Vagina (tissue), 2 donors: Measurements from ENCODE around the gene KRT6A. TPM values are rescaled to one million over a fixed set of nuclear protein-coding genes. Genes with fewer than 3 reads are reported as not detected.
A peak's percentile ranks its signal among the peaks of the same experiment; 100 is the strongest.

Experiments used
- DNase-seq, 2 donors: peaks; one replicate each; pipeline ENCODE4 v3.0.0-alpha.2; 2017; ENCODE audit errors: extremely low spot score in 2 of 2
- H3K27ac ChIP-seq: fragments of 200-600 bp; sonication (generic); one replicate; pipeline ENCODE4 v1.5.1; 2019
- H3K27me3 ChIP-seq: fragments of 200-600 bp; sonication (generic); one replicate; pipeline ENCODE4 v1.5.1; 2019
- H3K36me3 ChIP-seq, 2 donors: fragments of 200-600 bp; sonication (generic); one replicate each; pipeline ENCODE4 v1.5.1; 2017 to 2019
- H3K4me1 ChIP-seq: fragments of 200-600 bp; sonication (generic); one replicate; pipeline ENCODE4 v1.5.1; 2019
- H3K4me3 ChIP-seq, 2 donors: fragments of 200-600 bp; sonication (generic); 1 replicate in 1 of 2; 2 replicates in 1 of 2; pipeline ENCODE4 v1.5.1; 2016 to 2019
- H3K9me3 ChIP-seq: fragments of 200-600 bp; sonication (generic); one replicate; pipeline ENCODE4 v1.5.1; 2019
- CTCF ChIP-seq, 3 experiments: fragments of 450-650 bp in 2 of 3; fragments of 200-600 bp in 1 of 3; sonication (generic) in 1 of 3; IDR thresholded peaks; one replicate each; pipeline ENCODE4 v1.5.1; 2017 to 2019; ENCODE audit warnings: antibody characterized with exemption in 3 of 3, mild to moderate bottlenecking in 2 of 3, moderate library complexity in 2 of 3
- POLR2A ChIP-seq, 2 donors: fragments of 450-650 bp; IDR thresholded peaks; one replicate each; pipeline ENCODE4 v1.6.1; 2017; ENCODE audit warnings: antibody characterized with exemption in 2 of 2, mild to moderate bottlenecking in 2 of 2, moderate library complexity in 2 of 2
- POLR2AphosphoS5 ChIP-seq, 2 donors: sonication (generic); formaldehyde crosslinking; IDR thresholded peaks; one replicate each; pipeline ENCODE4 v1.9.0; 2017; ENCODE audit warnings: antibody characterized with exemption in 2 of 2, mild to moderate bottlenecking in 2 of 2, low read depth in 1 of 2; ENCODE audit not compliant: insufficient read depth in 1 of 2
- intact Hi-C: fragments of 100-400 bp; cut with DNase I; formaldehyde crosslinking; loops from one replicate; pipeline ENCODE4 v1.15.1; 2023
- total RNA-seq: library from RNA; depleted of rRNA; stranded (reverse); fragments of >200 nt; gene quantifications from one replicate; pipeline ENCODE4 v1.2.3, GENCODE V29; 2016

Gene KRT6A
- total RNA-seq, 1 donor from 2014 or later: 7,258 TPM

- Histone ChIP-seq H3K9me3 (no peaks in the 10 kb centered on the region), H3K4me3 (no peak overlapping the region), H3K4me1 (no peaks in the 10 kb centered on the region), H3K27ac (no peak overlapping the region), H3K27me3 (no peaks in the 10 kb centered on the region), H3K36me3 (no peaks in the 10 kb centered on the region)
- TF ChIP-seq POLR2A (IDR thresholded peaks at IDR 0.05) (no peak), POLR2AphosphoS5 (IDR thresholded peaks at IDR 0.05; ENCODE audit: insufficient read depth in 1 of 2, low read depth in 1 of 2) (no peak), CTCF (IDR thresholded peaks at IDR 0.05) (no peak)
- DNase-seq: no peak
- intact Hi-C loops: no loop called here
These were observed 6.6 kb downstream of the KRT6A start for GRCh38 chr12:52486166-52487105.

GRCh38 chr12:52480073-52480472, 13.0 kb downstream of the KRT6A start:
- no peaks in the 10 kb centered on the region for H3K27me3 ChIP-seq
- H3K36me3 ChIP-seq: no peaks in the 10 kb centered on the region
- DNase-seq: no peak
- no peak overlapping the region for H3K4me3 ChIP-seq
- no peaks in the 10 kb centered on the region for H3K4me1 ChIP-seq
- TF ChIP-seq POLR2AphosphoS5 (IDR thresholded peaks at IDR 0.05; ENCODE audit: insufficient read depth in 1 of 2, low read depth in 1 of 2) (no peak), CTCF (IDR thresholded peaks at IDR 0.05) (no peak), POLR2A (IDR thresholded peaks at IDR 0.05) (no peak)
- intact Hi-C loops: no loop called here
- no peak overlapping the region for H3K27ac ChIP-seq
- no peaks in the 10 kb centered on the region for H3K9me3 ChIP-seq

DNA sequence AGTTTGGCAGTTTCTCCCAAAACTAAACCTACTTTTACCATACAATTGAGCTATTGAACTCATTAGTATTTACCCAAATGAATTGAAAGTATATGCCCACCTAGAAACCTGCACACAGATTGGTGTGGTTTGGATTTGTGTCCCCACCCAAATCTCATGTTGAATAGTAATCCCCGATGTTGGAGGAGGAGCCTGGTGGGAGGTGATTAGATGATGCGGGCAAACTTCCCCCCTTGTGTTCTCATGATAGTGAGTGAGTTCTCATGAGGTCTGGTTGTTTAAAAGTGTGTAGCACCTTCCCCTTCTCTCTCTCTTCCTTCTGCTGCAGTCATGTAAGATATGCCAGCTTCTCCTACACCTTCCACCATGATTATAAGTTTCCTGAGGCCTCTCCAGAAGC, 15.4 kb downstream of the KRT6A start:
- TF ChIP-seq CTCF (IDR thresholded peaks at IDR 0.05) (no peak), POLR2AphosphoS5 (IDR thresholded peaks at IDR 0.05; ENCODE audit: insufficient read depth in 1 of 2, low read depth in 1 of 2) (no peak), POLR2A (IDR thresholded peaks at IDR 0.05) (no peak)
- Histone ChIP-seq H3K4me3 (no peak overlapping the region), H3K4me1 (no peaks in the 10 kb centered on the region), H3K9me3 (no peaks in the 10 kb centered on the region), H3K36me3 (no peaks in the 10 kb centered on the region), H3K27ac (no peak overlapping the region), H3K27me3 (no peaks in the 10 kb centered on the region)
- intact Hi-C loops: no loop called here
- no peak for DNase-seq

DNA sequence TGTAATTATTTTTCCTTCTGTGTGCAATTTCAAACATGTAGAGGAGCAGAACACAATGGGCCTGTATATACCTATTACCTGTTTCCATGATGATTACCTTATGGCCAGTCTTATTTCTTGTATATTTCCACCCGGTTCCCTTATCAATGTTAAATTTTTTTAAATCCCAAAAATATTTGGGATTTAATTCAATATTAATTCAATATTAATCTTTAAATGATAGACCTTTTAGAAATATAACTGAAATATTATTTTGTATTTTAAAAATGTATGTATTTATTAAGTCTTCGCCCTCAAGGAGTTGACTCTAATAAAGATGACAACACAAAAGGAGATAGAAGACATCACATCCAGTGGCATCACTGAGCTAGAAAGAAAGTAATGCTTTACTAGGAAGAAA, 18.8 kb downstream of the KRT6A start:
- intact Hi-C loops: no loop called here
- H3K27me3 ChIP-seq: no peaks in the 10 kb centered on the region
- DNase-seq: no peak
- no peaks in the 10 kb centered on the region for H3K4me1 ChIP-seq
- H3K9me3 ChIP-seq: no peaks in the 10 kb centered on the region
- no peak overlapping the region for H3K4me3 ChIP-seq
- no peak for TF ChIP-seq POLR2A (IDR thresholded peaks at IDR 0.05)
- no peak for TF ChIP-seq CTCF (IDR thresholded peaks at IDR 0.05)
- TF ChIP-seq POLR2AphosphoS5 (IDR thresholded peaks at IDR 0.05; ENCODE audit: insufficient read depth in 1 of 2, low read depth in 1 of 2): no peak
- H3K36me3 ChIP-seq: no peaks in the 10 kb centered on the region
- no peak overlapping the region for H3K27ac ChIP-seq

GRCh38 chr12:52473768-52474167, 19.3 kb downstream of the KRT6A start, which contains the start of gene KRT6C:
TSS of gene KRT6C (minus strand) at chr12:52473805. CDS start at chr12:52473737, 68 bp downstream.
- intact Hi-C loops: no loop called here
- DNase-seq: no peak
- Histone ChIP-seq H3K27me3 (no peaks in the 10 kb centered on the region), H3K4me1 (no peaks in the 10 kb centered on the region), H3K36me3 (no peaks in the 10 kb centered on the region), H3K27ac (no peak within 1 kb of the TSS), H3K4me3 (no peak within 1 kb of the TSS), H3K9me3 (no peaks in the 10 kb centered on the region)
- peak in 1 of 2 donors; percentile 63 for TF ChIP-seq POLR2AphosphoS5 (IDR thresholded peaks at IDR 0.05; ENCODE audit: insufficient read depth in 1 of 2, low read depth in 1 of 2)
- no peak for TF ChIP-seq POLR2A (IDR thresholded peaks at IDR 0.05)
